Measurements from ENCODE around the gene S100A14. TPM values are rescaled to one million over a fixed set of nuclear protein-coding genes. Genes with fewer than 3 reads are reported as not detected.

Gene S100A14
- total and polyA plus RNA-seq, 9 of the 15 experiments (the other 6 are each of a cell fraction or from before 2014, with no cell fraction given), result 0.10 to 0.64 (median 0.24) TPM; not detected in 3

DNA sequence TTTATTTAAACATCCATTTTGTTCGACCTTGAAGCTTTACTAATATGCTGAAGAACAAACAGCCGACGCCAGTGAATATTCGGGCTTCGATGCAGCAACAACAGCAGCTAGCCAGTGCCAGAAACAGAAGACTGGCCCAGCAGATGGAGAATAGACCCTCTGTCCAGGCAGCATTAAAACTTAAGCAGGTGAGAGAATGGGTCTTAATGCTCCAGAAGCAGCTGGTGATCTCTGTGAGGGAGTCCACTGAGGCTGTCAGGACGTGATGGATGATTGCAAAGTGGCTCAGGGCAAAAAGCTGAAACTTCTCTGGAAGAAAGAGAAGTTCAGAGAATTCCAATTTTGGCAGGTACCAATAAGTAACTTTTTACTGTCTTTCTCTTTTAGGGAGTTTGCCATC, 22.1 kb upstream of the S100A14 start (continued):
- TF ChIP-seq, protein P1, sequence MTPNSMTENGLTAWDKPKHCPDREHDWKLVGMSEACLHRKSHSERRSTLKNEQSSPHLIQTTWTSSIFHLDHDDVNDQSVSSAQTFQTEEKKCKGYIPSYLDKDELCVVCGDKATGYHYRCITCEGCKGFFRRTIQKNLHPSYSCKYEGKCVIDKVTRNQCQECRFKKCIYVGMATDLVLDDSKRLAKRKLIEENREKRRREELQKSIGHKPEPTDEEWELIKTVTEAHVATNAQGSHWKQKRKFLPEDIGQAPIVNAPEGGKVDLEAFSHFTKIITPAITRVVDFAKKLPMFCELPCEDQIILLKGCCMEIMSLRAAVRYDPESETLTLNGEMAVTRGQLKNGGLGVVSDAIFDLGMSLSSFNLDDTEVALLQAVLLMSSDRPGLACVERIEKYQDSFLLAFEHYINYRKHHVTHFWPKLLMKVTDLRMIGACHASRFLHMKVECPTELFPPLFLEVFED (CRISPR knock-in tag; conservative IDR thresholded peaks at IDR 0.05), result no peak

DNA sequence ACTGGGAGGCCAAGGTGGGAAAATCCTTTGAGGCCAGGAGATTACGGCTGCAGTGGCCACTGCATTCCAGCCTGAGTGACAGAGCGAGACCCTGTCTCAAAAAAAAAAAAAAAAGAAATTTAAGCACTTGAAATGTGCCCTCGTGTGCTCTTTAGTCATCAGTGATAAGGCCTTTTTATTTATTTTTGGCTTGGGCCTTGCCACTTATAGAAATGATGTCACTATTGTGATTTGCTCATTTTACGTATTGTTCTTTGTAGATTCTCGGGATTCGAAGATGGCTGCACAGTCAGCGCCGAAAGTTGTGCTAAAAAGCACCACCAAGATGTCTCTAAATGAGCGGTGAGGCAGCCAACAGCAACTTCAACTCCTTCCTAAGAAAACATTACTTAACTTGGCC, 20.2 kb upstream of the S100A14 start:
- Histone ChIP-seq H3K4me3 (no peak overlapping the region), H4K20me1 (replicated peaks; ENCODE audit: control insufficient read depth, insufficient read depth, low read length) (no peaks in the 10 kb centered on the region; the same call in 1 of the 2 replicates), H3K27ac (ENCODE audit: extremely low read depth, low read depth, low read length) (no peak overlapping the region), H3K4me2 (ENCODE audit: insufficient read depth, low read length) (peak overlapping the region; percentile 88; the same call in 1 of the 2 replicates), H3K27me3 (ENCODE audit: control insufficient read depth in 2 of 2, insufficient read depth in 2 of 2, low read length in 2 of 2) (no peaks in the 10 kb centered on the region), H3K4me1 (replicated peaks in 1 of 2; ENCODE audit: control insufficient read depth in 2 of 2, insufficient read depth in 2 of 2, low read length in 2 of 2) (peaks cover 10 to 13% of the 10 kb centered on the region in 2 experiments; a peak in 4 of 5 replicates), H3K36me3 (ENCODE audit: control insufficient read depth, insufficient read depth, low read length) (peaks cover 58% of the 10 kb centered on the region), H3K9ac (ENCODE audit: insufficient read depth in 1 of 2, low read depth in 2 of 2, low read length in 2 of 2) (peak overlapping the region in 1 of 2 experiments; percentile 70; a peak in 1 of 4 replicates), H3K79me2 (ENCODE audit: control insufficient read depth, insufficient read depth, low read length) (peaks cover 57% of the 10 kb centered on the region), H3K9me3 (replicated peaks; ENCODE audit: control insufficient read depth, insufficient read depth, low read depth, low read length) (no peaks in the 10 kb centered on the region), H3K9me1 (ENCODE audit: control insufficient read depth, insufficient read depth, low read length) (no peaks in the 10 kb centered on the region), H2AFZ (ENCODE audit: low read depth, low read length) (no peak overlapping the region)
- in situ Hi-C loops (cut with MboI) (no loop called here), intact Hi-C loops (cut with micrococcal nuclease) (no loop called here)
- TF ChIP-seq RBFOX2 (IDR thresholded peaks at IDR 0.05; ENCODE audit: low read depth, low read length) (peak; percentile 33; the same call in 1 of the 2 replicates), ZNF384 (IDR thresholded peaks at IDR 0.05; ENCODE audit: low read depth, low read length) (no peak)
- DNase-seq (ENCODE audit: extremely low read depth in 1 of 4, low spot score in 3 of 4), result no peak
- no TSS peak for BruUV-seq (replicated peaks)
- FAIRE-seq, result no peak
- POLR2A ChIA-PET, result interaction anchor here (0.9 to 11.6 kb wide), 2 partner anchors 9 to 13 kb away, joined by 3 to 205 read pairs; partner anchors contain the start of gene S100A13
- WGBS (ENCODE audit: insufficient coverage, low coverage, missing lambda C conversion rate), result 97% methylated on average over 9 of the region's 9 CpGs
- no peak for ATAC-seq
- CTCF ChIA-PET (ENCODE audit: low intra/inter-chr PET ratio), result no interaction called here

Measured in K562 (cell line).